GM23338 (cell line): ENCODE measurements around the gene LRRFIP2. TPM values are rescaled to one million over a fixed set of nuclear protein-coding genes. Genes with fewer than 3 reads are reported as not detected.

Experiments
- ATAC-seq: fragments of 200-7000 bp; cut with Tn5 transposase; 3 replicates; pipeline ENCODE4 v1.9.1; 2020
- DNase-seq: peaks from one replicate; pipeline ENCODE4 v3.0.0-alpha.2; 2015; ENCODE audit warnings: low spot score
- H2AFZ ChIP-seq: fragments of 200-600 bp; sonication (generic); 2 replicates; pipeline ENCODE4 v1.8.0; 2016; ENCODE audit warnings: antibody characterized with exemption, mild to moderate bottlenecking, moderate library complexity
- H3F3A ChIP-seq: fragments of 200-600 bp; sonication (generic); replicated peaks from 2 replicates; pipeline ENCODE4 v1.8.0; 2017; ENCODE audit warnings: antibody characterized with exemption, mixed run types, low read depth
- H3K27ac ChIP-seq: fragments of 200-600 bp; sonication (generic); 2 replicates; pipeline ENCODE4 v1.6.1; 2016; ENCODE audit warnings: low read depth
- H3K27me3 ChIP-seq: fragments of 200-600 bp; sonication (generic); 2 replicates; pipeline ENCODE4 v1.8.0; 2016; ENCODE audit warnings: mild to moderate bottlenecking, mixed run types, moderate library complexity; ENCODE audit not compliant: insufficient read depth
- H3K36me3 ChIP-seq: fragments of 200-600 bp; sonication (generic); 2 replicates; pipeline ENCODE4 v1.8.0; 2016; ENCODE audit warnings: mild to moderate bottlenecking; ENCODE audit not compliant: insufficient read depth
- H3K4me1 ChIP-seq: fragments of 200-600 bp; sonication (generic); 2 replicates; pipeline ENCODE4 v1.8.0; 2016; ENCODE audit warnings: mild to moderate bottlenecking, moderate library complexity; ENCODE audit not compliant: insufficient read depth
- H3K4me2 ChIP-seq: fragments of 200-600 bp; sonication (generic); 2 replicates; pipeline ENCODE4 v1.7.1; 2017; ENCODE audit warnings: mixed run types
- H3K4me3 ChIP-seq: fragments of 200-600 bp; sonication (generic); 2 replicates; pipeline ENCODE4 v1.6.1; 2016; ENCODE audit warnings: mixed run types
- H3K79me2 ChIP-seq: fragments of 200-600 bp; sonication (generic); replicated peaks from 2 replicates; pipeline ENCODE4 v1.8.0; 2017; ENCODE audit warnings: mild to moderate bottlenecking; ENCODE audit not compliant: insufficient read depth
- H3K9me2 ChIP-seq: fragments of 200-600 bp; sonication (generic); 2 replicates; pipeline ENCODE4 v1.8.0; 2017; ENCODE audit not compliant: insufficient read depth
- H4K20me1 ChIP-seq: fragments of 200-600 bp; sonication (generic); replicated peaks from 2 replicates; pipeline ENCODE4 v1.8.0; 2017; ENCODE audit warnings: mild to moderate bottlenecking; ENCODE audit not compliant: insufficient read depth
- H3K27ac Mint-ChIP-seq: 2 replicates; pipeline ENCODE4 v1.8.0; 2020; ENCODE audit warnings: inconsistent platforms, mild to moderate bottlenecking, moderate library complexity, mixed read lengths
- H3K27me3 Mint-ChIP-seq: 3 replicates; pipeline ENCODE4 v1.8.0; 2022; ENCODE audit warnings: low read depth, mild to moderate bottlenecking, moderate library complexity, mixed read lengths, inconsistent platforms; ENCODE audit not compliant: insufficient read depth, poor library complexity
- H3K36me3 Mint-ChIP-seq: 3 replicates; pipeline ENCODE4 v1.8.0; 2021; ENCODE audit warnings: low read depth, mild to moderate bottlenecking, inconsistent platforms, moderate library complexity, mixed read lengths
- H3K4me1 Mint-ChIP-seq: 3 replicates; pipeline ENCODE4 v1.8.0; 2020; ENCODE audit warnings: mild to moderate bottlenecking, inconsistent platforms, mixed read lengths
- H3K4me3 Mint-ChIP-seq: 3 replicates; pipeline ENCODE4 v1.8.0; 2021; ENCODE audit warnings: moderate library complexity, mild to moderate bottlenecking, inconsistent platforms, mixed read lengths
- H3K9me3 Mint-ChIP-seq: 3 replicates; pipeline ENCODE4 v1.8.0; 2020; ENCODE audit warnings: moderate library complexity, mild to moderate bottlenecking, inconsistent platforms, mixed read lengths
- CREB1 ChIP-seq: fragments of 250-450 bp; sonication (Bioruptor Pico); IDR thresholded peaks from 2 replicates; pipeline ENCODE4 v1.5.0; 2020; ENCODE audit warnings: low read depth, mild to moderate bottlenecking, moderate library complexity
- CTCF ChIP-seq, 2 experiments: fragments of 200-600 bp in 1 of 2; sonication (generic) in 1 of 2; conservative IDR thresholded peaks; 2 replicates each; pipeline versions ENCODE4 v1.5.1 to v1.6.1; 2016 to 2017; ENCODE audit warnings: antibody characterized with exemption in 2 of 2, low read depth in 2 of 2, mild to moderate bottlenecking in 2 of 2, moderate library complexity in 1 of 2
- ETS1 ChIP-seq: IDR thresholded peaks from 2 replicates; pipeline ENCODE4 v1.6.1; 2016; ENCODE audit warnings: antibody characterized with exemption
- EZH2 ChIP-seq: fragments of 200-600 bp; sonication (generic); IDR thresholded peaks from one replicate; pipeline ENCODE4 v1.8.0; 2017; ENCODE audit warnings: antibody characterized with exemption, mild to moderate bottlenecking, low read depth; ENCODE audit not compliant: unreplicated experiment
- EZH2phosphoT487 ChIP-seq: fragments of 200-600 bp; sonication (generic); IDR thresholded peaks from one replicate; pipeline ENCODE4 v1.8.1; 2018; ENCODE audit warnings: antibody characterized with exemption; ENCODE audit not compliant: unreplicated experiment
- JUNB ChIP-seq: IDR thresholded peaks from one replicate; pipeline ENCODE4 v1.6.1; 2016; ENCODE audit warnings: antibody characterized with exemption; ENCODE audit not compliant: unreplicated experiment
- NANOG ChIP-seq: IDR thresholded peaks from 2 replicates; pipeline ENCODE4 v1.6.1; 2016; ENCODE audit warnings: antibody characterized with exemption, borderline replicate concordance
- POLR2AphosphoS5 ChIP-seq: IDR thresholded peaks from 2 replicates; pipeline ENCODE4 v1.6.1; 2016; ENCODE audit warnings: antibody characterized with exemption, low read depth
- REST ChIP-seq: IDR thresholded peaks from one replicate; pipeline ENCODE4 v1.6.1; 2018; ENCODE audit warnings: antibody characterized with exemption; ENCODE audit not compliant: unreplicated experiment
- STAT1 ChIP-seq: IDR thresholded peaks from one replicate; pipeline ENCODE4 v1.6.1; 2016; ENCODE audit warnings: antibody characterized with exemption; ENCODE audit not compliant: unreplicated experiment
- ZNF331 ChIP-seq: fragments of 250-450 bp; sonication (Bioruptor Pico); IDR thresholded peaks from 2 replicates; pipeline ENCODE4 v1.5.0; 2020; ENCODE audit warnings: low read depth, mild to moderate bottlenecking, moderate library complexity
- ZNF462 ChIP-seq: fragments of 250-450 bp; sonication (Bioruptor Pico); IDR thresholded peaks from 2 replicates; pipeline ENCODE4 v1.5.0; 2020; ENCODE audit warnings: mild to moderate bottlenecking, moderate library complexity
- polyA plus RNA-seq: library from polyadenylated mRNA; unstranded; fragments of >200 nt; fragmentation: Nextera tagmentation; extraction: Ambion mirVana; gene quantifications from 2 replicates; pipeline ENCODE4 v1.2.1, GENCODE V29; 2016
- total RNA-seq: library from RNA; depleted of rRNA; stranded (reverse); fragments of >200 nt; shearing (Covaris generic); gene quantifications from 2 replicates; pipeline ENCODE4 v1.2.3, GENCODE V29; 2014

The LRRFIP2 gene
- total and polyA plus RNA-seq, 2 experiments from 2014 or later, result 20.3 to 29.0 TPM

- TF ChIP-seq CTCF (conservative IDR thresholded peaks at IDR 0.05; ENCODE audit: low read depth in 2 of 2), result no peak
- no peak for TF ChIP-seq POLR2AphosphoS5
- TF ChIP-seq REST, result no peak
- no peak for TF ChIP-seq NANOG
- no peak for TF ChIP-seq JUNB
- no peak for TF ChIP-seq ETS1
- no peak for TF ChIP-seq STAT1
Observed at GRCh38 chr3:37016903-37017302, 157.5 kb downstream of the LRRFIP2 start (continued).

GRCh38 chr3:37015642-37016041, 158.7 kb downstream of the LRRFIP2 start:
- H3K4me3 Mint-ChIP-seq, result no peak overlapping the region
- peaks cover 44% of the 10 kb centered on the region for H3K36me3 ChIP-seq
- TF ChIP-seq NANOG (no peak), ZNF331 (CRISPR knock-in tag) (no peak), ZNF462 (no peak), ETS1 (no peak), CREB1 (CRISPR knock-in tag) (no peak), POLR2AphosphoS5 (no peak), EZH2 (no peak), EZH2phosphoT487 (no peak)

More at GRCh38 chr3:37015642-37016041, 158.7 kb downstream of the LRRFIP2 start:
- Mint-ChIP-seq H3K9me3 (no peaks in the 10 kb centered on the region), H3K36me3 (peaks cover 81% of the 10 kb centered on the region), H3K27me3 (peaks cover under 1% of the 10 kb centered on the region), H3K4me1 (no peaks in the 10 kb centered on the region), H3K27ac (no peak overlapping the region)
- H2AFZ ChIP-seq, result no peak overlapping the region
- no peaks in the 10 kb centered on the region; the same call in 1 of the 2 replicates for H4K20me1 ChIP-seq
- H3K79me2 ChIP-seq, result no peaks in the 10 kb centered on the region
- no peaks in the 10 kb centered on the region for H3K27me3 ChIP-seq
- no peaks in the 10 kb centered on the region for H3K9me2 ChIP-seq
- H3K4me2 ChIP-seq, result no peak overlapping the region
- no peaks in the 10 kb centered on the region for H3K4me1 ChIP-seq
- H3K27ac ChIP-seq, result no peak overlapping the region
- no peaks in the 10 kb centered on the region for H3F3A ChIP-seq
- no peak overlapping the region for H3K4me3 ChIP-seq
- ATAC-seq (no peak), DNase-seq (no peak)
